NCI-H748 treated with DMSO at 0.1 percent for 48 hours (cell line): Measurements from ENCODE around the gene SOX6.

Experiments
- DNase-seq: peaks from one replicate; lab custom pipeline; 2025; lab: John Stamatoyannopoulos, UW

SOX6 gene

GRCh38 chr11:15965562-15966250 is 390.6 kb downstream of the SOX6 start:
- no peak for DNase-seq

GRCh38 chr11:15963266-15963665 is 393.1 kb downstream of the SOX6 start:
- DNase-seq, result no peak

- DNase-seq, result no peak
Observed at GRCh38 chr11:15958910-15959309, 397.4 kb downstream of the SOX6 start.

DNA sequence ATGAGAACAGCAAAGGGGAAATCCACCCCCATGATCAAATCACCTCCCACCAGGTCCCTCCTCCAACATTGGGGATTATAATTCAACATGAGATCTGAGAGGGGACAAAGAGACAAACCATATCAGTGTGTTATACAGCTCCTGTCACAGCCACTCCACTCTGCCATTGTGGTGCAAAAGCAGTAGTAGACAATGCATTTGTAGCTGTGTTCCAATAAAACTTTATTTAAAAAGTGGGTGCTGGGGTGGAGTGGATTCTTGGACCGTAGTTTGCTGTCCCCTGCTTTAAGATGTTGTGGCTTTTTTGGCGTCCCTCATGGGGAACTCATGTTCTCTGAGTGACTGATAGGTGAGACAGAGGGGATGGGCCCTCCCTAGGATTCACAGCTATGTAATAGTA is 399.1 kb downstream of the SOX6 start:
- no peak for DNase-seq

GRCh38 chr11:15956302-15956701 is 400.0 kb downstream of the SOX6 start:
- no peak for DNase-seq

GRCh38 chr11:15955595-15955994 is 400.8 kb downstream of the SOX6 start:
- no peak for DNase-seq

DNA sequence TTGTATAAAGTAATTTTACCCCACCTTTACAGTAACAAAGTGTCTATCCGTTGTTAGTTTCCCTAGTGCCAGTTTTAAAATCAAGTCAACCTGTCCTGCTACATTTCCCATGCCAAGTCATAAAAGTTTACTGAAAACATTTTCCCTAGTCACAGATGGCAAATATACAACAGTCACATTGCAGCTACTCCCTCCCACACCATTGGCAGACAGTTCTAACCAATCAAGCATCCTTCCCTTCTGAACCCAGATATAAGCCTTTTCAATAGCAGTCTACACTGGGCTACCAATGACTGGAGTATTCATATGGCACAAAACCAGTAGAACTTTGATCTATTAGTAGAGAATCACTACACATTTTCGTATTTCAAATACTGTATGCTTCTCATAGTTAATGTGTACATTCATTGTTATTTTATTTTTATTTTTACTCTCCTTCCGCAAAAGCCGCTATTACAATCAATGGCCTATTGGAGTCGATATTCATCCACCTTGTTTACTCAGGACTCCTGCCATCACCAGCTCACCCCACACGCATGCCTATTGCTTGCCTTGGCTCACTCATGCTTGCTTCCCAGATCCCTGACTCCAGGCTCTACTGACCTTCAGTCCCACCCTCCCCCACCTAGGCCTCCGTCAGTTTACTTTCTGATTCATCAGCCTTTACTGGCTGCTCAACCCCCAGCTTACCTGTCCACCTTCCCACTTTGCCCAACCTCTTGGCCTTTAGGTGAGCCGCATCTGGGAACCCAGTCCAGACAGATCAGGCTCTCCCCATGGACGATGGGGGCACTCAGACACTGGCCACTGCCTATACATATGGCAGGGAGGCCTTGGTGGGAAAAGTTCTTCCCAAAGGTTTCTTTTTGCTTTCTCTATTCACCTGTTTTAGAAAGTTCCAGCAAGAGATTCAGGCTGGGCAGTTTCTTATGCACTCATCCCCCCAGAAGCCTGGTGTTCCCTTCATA is 408.4 kb downstream of the SOX6 start:
- no peak for DNase-seq

DNA sequence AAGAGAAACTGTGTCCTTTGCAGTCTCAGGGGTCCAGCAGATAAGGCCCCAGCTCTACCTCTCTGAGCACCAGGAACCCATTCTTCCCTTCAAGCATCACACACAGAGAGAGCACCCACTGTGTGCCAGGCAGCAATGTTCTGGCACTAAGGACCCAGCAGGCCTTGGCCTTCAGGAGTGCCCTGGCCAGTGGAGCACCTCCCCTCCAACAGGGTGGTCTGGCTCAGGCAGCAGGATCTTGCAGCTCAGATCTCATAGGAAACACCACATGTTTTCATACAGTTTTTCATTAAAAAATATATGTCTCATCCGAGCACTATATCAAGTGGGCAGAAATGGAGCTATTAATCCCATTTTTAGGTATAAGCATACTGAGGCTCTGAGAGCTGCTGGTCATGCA is 410.6 kb downstream of the SOX6 start:
- no peak for DNase-seq

GRCh38 chr11:15944460-15944859 is 411.9 kb downstream of the SOX6 start:
- no peak for DNase-seq

DNA sequence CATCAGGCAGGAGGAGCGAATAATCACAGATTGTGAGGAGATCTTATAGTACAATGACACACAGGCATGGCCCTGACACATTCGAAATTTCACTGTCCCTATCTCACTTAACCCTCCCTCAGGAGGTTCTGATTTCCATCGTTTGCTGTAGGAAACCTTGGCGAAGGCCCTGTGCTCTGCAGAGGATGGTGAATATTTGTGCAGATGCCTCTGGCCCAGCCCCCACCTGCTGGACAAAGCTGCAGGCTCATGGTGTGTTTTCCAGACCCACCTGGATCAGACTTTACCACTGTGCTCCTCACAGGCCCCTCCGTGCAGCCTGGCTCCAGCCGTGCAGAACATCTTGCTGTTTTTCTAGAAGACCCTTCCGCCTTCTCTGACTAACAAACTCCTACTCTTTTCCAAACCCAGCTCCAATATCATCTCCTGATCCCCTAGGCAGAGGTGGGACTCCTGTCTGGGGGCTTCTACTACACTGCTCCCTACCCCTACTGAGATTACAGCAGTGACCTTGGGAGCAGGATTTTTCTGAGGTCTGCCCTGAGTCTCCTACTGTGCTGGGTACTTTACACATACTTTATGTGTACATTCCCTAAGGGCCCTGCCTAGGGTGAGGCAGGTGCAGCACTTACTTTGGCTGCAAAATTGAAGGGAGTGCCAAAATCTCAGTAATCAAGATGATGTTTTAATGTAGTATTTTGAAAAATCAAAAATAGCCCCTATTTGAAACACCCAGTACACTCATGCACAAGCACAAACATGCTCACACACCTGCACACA is 412.7 kb downstream of the SOX6 start:
- DNase-seq, result no peak

DNA sequence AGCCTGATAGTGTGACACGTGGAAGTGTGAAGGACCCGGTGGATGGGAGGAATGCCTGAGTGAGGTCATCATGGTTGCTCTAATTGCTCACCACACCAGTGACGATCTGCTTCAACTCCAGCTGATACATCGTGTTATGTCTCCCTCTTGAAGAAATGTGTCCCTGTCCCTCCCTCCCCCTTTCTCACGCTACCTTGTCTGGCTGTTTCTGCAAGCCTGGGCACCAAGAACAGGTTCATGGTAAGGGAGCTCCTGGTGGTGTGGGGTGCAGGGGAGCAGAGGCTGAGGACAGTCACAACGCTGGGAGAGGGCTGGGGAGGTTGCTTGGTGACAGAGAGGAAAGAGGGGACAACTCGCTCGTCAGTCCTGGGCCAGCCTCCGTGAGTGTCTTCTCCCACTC is 413.4 kb downstream of the SOX6 start:
- no peak for DNase-seq

GRCh38 chr11:15942126-15942525 is 414.2 kb downstream of the SOX6 start:
- DNase-seq, result no peak

- DNase-seq, result no peak
Observed at GRCh38 chr11:15941206-15941770, 415.1 kb downstream of the SOX6 start.

DNA sequence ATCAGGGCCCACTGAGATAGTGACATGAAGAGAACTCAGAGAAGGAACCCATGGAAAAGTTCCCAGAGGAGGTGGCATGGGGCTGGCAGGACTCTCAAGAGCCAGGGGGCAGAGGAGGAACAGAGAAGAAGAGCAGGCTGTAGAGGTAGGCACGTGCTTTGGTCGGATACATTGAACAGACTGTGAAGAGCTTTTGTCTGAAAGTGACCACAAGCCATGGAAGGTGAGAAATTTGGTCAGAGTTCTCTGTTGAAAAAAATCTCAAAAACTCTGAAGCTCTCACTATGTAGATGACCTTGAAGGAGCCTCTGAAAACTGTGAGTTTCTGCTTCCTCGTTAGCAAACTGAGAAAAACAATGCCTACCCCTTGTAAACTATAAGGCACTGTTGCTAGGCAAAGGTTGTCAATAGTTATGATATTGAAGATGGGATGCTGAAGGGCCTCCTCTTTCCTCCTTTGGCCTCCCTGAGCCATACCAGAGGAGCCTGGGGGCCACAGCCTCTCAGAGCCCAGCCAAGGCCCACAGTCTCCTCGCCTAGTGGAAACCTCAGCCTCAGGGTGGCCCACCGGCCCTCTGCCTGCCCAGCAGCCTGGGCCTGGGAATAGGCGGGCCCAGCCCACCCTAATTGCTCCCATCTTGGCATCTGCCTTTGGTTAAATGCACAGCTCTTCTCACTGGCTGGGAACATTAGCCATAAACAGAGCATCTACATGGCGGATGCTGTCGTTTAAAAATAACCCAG is 415.7 kb downstream of the SOX6 start:
- no peak for DNase-seq

DNA sequence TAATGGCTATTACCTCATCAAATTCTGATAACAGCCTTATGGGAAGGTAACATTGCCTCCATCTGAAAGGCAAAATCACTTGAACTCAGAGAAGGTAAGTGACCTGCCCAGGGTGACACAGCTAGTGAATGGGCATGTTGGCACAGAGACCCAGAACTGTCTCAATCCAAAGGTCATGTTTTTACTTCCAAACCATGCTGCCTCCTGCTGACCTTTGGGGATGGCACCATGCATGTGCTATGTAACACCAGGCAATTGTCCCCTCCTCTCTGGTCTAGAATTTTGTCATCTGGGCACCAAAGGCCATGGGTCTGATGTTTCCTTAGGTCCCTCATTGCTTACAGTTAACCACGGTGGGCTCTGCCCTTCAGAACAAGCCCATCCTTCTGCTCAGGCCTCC is 417.4 kb downstream of the SOX6 start:
- DNase-seq, result no peak

- DNase-seq, result no peak
Observed at GRCh38 chr11:15938121-15938611, 418.2 kb downstream of the SOX6 start.

GRCh38 chr11:15937601-15938120 is 418.7 kb downstream of the SOX6 start:
- no peak for DNase-seq

- DNase-seq, result no peak
Observed at GRCh38 chr11:15936011-15936410, 420.3 kb downstream of the SOX6 start.

DNA sequence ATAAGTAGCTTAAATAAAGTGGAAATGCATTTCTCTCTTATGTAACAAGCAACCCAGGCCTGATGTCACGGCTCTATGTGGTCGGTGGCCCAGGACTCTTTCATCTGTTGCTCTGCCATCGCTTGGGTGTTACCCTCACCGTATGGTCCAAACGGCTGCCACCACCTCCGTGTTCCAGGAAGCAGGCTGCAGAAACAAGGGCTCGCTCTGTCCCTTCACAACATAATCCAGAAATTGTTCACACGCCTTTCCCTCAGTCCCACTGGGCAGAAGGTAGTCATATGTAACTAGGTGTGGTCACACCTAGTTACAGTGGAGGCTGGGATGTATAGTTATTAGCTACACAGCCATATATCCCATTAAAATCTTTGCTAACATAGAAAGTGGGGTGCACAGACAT is 421.0 kb downstream of the SOX6 start:
- DNase-seq, result no peak

GRCh38 chr11:15933886-15934625 is 422.3 kb downstream of the SOX6 start:
- peak; percentile 68 for DNase-seq
